ENCODE data around the gene OR5H15. TPM values are rescaled to one million over a fixed set of nuclear protein-coding genes. Genes with fewer than 3 reads are reported as not detected.

The OR5H15 gene
- total RNA-seq, 1 donor from 2014 or later, result not detected

GRCh38 chr3:98215051-98215450 is 48.6 kb downstream of the OR5H15 start:
- intact Hi-C loops (cut with DNase I), result no loop called here
- ATAC-seq (ENCODE audit: poor library complexity), result no peak

More at GRCh38 chr3:98215051-98215450, 48.6 kb downstream of the OR5H15 start:
- DNase-seq, result no peak

Other genes with a start within 250 kb of the OR5H15 start
- 9.5 TPM for gene RIOX2, start 194.3 kb upstream of the OR5H15 start, total RNA-seq
- gene GABRR3, start 131.4 kb upstream of the OR5H15 start, total RNA-seq, result not detected
- not detected for gene OR5AC2, start 79.5 kb upstream of the OR5H15 start, total RNA-seq
- not detected for gene OR5H1, start 36.0 kb upstream of the OR5H15 start, total RNA-seq
- gene OR5H14, start 19.2 kb upstream of the OR5H15 start, total RNA-seq, result not detected
- gene OR5H6, start 97.5 kb downstream of the OR5H15 start, total RNA-seq, result not detected
- gene OR5H2, start 115.8 kb downstream of the OR5H15 start, total RNA-seq, result not detected
- not detected for gene OR5K4, start 187.2 kb downstream of the OR5H15 start, total RNA-seq
- gene OR5K3, start 224.0 kb downstream of the OR5H15 start, total RNA-seq, result not detected

Measured in Right ventricle myocardium superior (tissue), 1 donor.